GM21515 (cell line): ENCODE measurements around the gene ARHGAP4.

Source experiments
- ATAC-seq: cut with Tn5 transposase; IDR thresholded peaks from one replicate; pipeline ENCODE4 v1.9.1; 2021; ENCODE audit not compliant: unreplicated experiment

ARHGAP4 gene

GRCh38 chrX:153925739-153926551 is at the start of gene ARHGAP4:
TSS of gene ARHGAP4 (minus strand) at chrX:153926264. CDS start at chrX:153926202, 62 bp downstream.
- ATAC-seq, result no peak

GRCh38 chrX:153974726-153975286 is 48.7 kb upstream of the ARHGAP4 start:
- ATAC-seq, result no peak

- no peak for ATAC-seq
Measured at GRCh38 chrX:153974003-153974725, 48.1 kb upstream of the ARHGAP4 start.

GRCh38 chrX:153973127-153974002 is 47.3 kb upstream of the ARHGAP4 start:
- ATAC-seq, result no peak

- peak; percentile 42 for ATAC-seq
Measured at GRCh38 chrX:153972368-153973126, 46.5 kb upstream of the ARHGAP4 start, which contains the start of gene TMEM187. TSS of gene TMEM187 (plus strand) at chrX:153972754. CDS start at chrX:153982063, 9,309 bp downstream.

GRCh38 chrX:153971450-153972367 is 45.6 kb upstream of the ARHGAP4 start, which contains the start of gene HCFC1:
TSS of gene HCFC1 (minus strand) at chrX:153971818. CDS start at chrX:153970840, 978 bp downstream.
- ATAC-seq, result peak; percentile 35

GRCh38 chrX:153971124-153971449 is 45.0 kb upstream of the ARHGAP4 start:
- peak; percentile 33 for ATAC-seq

GRCh38 chrX:153970357-153971123 is 44.5 kb upstream of the ARHGAP4 start:
- ATAC-seq, result peak; percentile 1

GRCh38 chrX:153969904-153970356 is 43.9 kb upstream of the ARHGAP4 start:
- no peak for ATAC-seq

- ATAC-seq, result no peak
Measured at GRCh38 chrX:153969125-153969903, 43.2 kb upstream of the ARHGAP4 start.

GRCh38 chrX:153968754-153969124 is 42.7 kb upstream of the ARHGAP4 start:
- ATAC-seq, result no peak

GRCh38 chrX:153968255-153968654 is 42.2 kb upstream of the ARHGAP4 start:
- no peak for ATAC-seq

GRCh38 chrX:153967536-153968224 is 41.6 kb upstream of the ARHGAP4 start:
- no peak for ATAC-seq

- ATAC-seq, result no peak
Measured at GRCh38 chrX:153966841-153967535, 40.9 kb upstream of the ARHGAP4 start.

- ATAC-seq, result no peak
Measured at GRCh38 chrX:153966283-153966688, 40.2 kb upstream of the ARHGAP4 start.

- no peak for ATAC-seq
Measured at GRCh38 chrX:153965406-153965805, 39.3 kb upstream of the ARHGAP4 start.
